Measurements from ENCODE around the gene CNNM3.

CNNM3 gene

DNA sequence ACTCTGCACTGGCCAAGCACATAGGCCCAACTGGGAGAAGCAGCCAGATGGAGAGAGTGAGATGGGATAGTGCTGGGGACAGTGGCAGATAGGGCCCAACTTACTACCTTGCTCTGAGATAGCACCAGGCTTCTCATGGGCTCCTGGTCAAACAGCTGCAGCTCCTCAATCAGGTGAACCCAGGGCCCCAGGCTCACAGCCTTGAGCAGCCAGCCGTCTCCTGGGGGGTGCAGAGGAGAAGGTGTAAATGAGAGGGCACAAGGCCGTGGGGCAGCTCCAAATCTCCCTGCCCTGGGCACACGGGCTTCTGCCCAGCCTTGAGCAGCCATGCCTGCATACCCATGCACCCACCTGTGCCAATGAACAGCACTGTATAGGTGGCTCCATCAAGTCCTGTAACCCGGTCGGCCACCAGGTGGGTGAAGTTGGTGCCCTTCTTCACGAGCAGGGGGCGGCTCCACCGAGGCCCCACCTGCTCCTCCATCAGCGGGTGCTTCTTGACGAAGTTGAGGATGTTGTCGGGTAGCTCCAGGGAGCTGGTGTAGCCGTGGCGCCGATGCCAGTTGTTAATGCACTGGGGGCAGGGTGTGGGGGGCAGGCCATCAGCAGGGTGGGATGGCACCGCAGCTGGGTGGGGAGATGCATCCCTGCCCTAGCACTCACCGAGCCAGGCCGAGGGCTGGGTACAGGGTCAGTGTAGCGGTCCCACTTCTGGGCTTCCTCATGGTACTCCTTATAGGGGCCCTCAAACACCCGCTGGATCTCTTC lies 47.7 kb downstream of the CNNM3 start:
- no peak for DNase-seq (ENCODE audit: low read depth in 2 of 2)

DNA sequence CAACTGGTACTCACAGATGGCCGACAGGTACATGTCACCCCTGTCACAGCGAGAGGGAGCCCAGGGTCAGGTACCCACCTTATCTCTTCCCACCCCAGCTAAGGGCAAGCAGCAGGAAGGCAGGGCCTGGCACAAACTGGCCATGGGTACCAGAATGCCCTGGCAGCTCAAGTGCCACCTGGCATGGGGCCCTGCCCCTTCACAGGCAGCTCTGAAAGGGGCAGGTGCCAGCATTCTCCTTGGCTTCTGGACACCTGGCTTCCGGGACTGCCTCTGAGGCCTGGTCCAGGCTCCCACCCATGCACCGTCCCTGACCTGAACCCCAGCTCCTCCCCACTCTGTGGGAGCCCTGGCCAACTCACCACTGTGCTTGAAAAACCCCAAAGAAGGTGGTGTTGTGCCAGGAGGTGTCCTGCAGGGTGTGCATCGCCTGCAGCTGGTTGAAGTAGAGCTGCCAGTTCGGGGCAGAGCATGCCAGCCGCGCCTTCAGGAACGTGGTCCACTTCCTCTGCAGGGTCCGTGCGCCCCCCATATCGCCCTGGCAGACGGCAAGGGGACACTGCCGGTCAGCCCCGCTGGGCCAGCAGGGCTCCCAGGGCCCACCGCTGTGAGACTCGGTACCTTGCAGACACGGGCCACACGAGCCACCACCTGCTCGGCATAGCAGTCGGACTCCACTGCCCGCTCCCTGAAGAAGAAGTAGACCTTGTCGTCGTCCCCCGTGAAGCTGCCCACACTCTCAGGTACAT lies 48.4 kb downstream of the CNNM3 start:
- no peak for DNase-seq (ENCODE audit: low read depth in 2 of 2)

DNA sequence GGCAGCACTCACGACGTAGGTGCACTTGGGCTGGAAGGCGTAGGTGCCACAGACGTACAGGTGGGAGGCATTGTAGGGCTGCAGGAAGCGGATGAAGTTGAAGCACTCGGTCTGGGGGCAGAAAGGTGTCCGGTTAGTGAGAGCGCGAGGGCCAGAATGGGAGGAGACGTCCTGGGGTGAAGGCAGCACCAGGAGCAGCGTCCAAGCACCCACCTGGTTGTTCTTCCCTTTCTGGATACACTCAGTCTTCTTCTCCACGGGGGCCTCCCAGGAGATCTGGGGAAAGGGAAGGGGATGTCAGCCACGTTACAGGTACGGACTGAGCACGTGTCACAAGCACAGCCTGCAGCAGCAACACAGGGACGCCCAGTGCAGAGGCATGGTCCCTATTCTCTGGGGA lies 49.6 kb downstream of the CNNM3 start:
- DNase-seq (ENCODE audit: low read depth in 2 of 2): no peak

DNA sequence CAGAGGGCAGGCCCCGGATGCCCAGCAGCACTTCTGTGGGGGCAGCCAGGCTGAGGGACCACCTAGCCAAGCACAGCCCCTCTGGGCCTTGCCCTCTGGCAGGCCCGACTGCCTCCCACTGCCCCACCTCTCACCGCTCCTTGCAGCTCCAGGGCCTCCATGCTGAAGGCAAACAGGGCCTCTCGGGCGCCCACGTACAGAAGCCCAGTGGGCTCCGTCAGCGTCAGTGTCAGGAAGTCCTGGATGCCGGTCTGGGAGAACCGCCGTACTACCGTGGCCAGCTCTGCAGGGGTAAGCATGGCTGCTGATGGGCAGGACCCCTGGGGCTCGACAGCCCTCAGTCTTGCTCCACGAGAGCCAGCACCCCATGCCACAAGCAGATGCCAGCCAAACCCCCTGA lies 50.1 kb downstream of the CNNM3 start:
- no peak for DNase-seq (ENCODE audit: low read depth in 2 of 2)

DNA sequence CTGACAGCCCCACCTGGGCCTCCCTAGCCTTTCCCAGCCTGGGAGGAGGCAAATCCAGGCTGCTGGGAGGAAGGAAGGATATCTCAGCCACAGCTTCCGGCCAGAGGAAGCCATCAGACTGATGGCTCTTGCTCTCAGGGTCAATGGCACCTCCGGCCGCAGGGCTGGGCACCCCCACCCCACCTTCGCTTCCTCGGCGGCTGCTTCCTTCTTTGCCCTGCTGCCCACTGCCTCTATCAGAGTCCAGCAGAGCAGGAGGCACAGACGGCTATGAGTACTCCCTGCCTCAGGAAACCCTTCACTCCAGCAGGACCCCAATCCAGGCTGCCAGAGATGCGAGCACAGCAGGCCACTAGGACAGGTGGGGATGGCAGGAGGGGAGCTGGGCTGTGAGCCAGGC lies 50.5 kb downstream of the CNNM3 start:
- no peak for DNase-seq (ENCODE audit: low read depth in 2 of 2)

DNA sequence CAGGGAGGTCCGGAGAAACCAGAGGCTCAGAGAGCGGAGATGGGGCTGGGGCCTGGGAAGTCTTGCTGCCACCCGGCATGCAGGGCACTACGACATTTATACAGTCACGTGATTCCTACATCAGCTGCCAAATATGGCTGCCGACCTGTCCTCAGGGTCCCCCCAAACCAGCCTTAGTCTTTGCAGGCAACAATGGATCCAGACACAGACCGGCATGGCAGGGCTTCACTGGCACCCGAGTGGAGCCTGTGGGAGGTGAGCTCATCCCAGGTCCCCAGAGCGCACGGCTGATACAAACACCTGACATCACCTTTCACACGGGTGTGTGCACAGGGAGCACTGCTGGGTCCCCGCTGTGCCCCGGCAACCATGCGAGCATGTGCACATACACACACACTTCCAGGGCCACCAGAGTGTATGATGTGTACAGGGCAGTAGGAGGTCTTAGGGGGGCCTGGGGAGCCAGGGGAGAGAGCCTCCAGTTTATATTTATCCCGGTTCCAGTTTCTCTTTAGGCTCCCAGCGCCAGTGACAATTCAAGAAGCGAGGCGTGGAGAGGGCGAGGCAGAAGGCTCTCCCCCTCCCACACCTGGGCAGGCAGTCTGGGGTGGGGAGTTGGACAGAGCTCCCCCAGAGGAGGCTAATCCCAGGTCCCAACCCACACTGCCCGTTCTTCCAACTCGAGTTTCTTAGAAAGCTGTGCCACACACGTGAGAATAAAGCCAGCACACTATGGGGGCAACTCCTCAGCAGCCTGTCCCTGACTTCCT lies 51.1 kb downstream of the CNNM3 start:
- no peak for DNase-seq (ENCODE audit: low read depth in 2 of 2)

DNA sequence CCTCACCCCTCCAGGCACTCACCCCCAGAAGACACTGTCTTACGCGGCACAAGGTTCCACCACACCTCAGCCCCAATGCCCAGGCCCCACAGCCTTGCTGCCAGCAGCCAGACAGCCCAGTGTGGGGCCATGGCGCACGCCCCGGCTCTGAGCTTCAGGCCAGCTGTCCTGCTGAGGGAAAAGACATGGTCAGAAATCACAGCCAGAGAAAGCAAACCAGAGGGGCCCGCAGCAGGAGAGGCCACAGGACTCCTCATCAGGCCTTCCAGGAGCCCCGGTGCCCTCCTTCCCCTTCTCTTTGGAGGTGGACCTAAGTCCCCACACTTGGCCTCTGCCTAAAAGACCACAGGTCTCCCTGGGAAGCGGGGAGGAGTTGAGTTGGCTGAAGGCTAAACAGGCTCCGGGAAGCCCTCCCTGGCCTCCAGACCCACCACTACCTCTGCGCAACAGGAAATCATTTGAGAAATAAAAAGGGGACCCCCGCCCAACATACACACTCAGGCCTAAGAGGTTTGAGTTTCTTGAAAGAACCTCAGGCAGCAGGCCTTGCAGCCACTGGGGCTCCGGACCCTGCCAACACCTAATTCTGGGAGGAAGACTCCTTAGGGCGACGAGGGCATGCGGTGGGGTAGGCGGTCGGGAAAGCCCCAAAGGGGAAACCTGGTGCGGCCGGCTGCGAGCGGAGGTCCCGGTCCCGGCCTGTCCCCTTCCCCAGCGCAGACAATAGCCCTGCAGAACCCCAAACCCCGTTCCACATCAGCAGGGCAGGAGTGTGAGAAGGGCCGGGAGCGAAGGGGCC lies 51.9 kb downstream of the CNNM3 start:
- DNase-seq (ENCODE audit: low read depth in 2 of 2): no peak

DNA sequence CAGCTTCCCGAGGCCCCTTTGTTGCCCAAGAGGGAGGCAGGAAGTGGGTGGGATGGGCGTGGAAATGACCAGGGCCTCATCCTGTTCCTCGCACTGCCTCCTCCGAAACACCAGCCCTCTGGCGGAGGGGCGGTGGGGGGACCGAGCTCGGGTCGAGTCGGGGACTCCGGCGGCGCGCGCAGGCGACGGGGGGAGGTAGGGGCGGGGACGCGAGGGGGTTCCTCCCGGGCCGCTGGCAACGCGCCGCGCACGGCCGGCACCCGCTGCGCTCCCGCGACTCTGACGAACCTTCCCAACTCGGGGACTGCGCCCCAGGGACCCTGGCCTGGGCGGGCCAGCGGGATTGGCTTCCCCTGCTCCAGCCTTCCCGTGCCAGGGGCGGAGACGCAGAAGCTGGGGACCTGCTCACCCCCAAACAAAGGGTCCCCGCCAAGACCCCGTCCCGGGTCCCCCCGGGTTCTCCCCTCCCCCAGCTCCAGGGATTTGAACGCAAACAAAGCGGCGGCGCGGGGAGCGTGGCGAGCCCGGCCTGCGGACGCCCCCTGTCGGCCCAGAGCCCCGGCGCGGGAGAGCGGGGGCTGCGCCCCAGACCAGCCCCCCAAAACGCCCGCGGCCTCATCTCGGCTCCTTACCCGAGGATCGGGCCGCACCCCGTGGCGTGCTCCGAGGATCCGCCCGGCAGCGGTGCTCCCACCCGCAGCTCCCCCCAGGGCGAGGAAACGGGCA lies 52.6 kb downstream of the CNNM3 start:
- no peak for DNase-seq (ENCODE audit: low read depth in 2 of 2)

DNA sequence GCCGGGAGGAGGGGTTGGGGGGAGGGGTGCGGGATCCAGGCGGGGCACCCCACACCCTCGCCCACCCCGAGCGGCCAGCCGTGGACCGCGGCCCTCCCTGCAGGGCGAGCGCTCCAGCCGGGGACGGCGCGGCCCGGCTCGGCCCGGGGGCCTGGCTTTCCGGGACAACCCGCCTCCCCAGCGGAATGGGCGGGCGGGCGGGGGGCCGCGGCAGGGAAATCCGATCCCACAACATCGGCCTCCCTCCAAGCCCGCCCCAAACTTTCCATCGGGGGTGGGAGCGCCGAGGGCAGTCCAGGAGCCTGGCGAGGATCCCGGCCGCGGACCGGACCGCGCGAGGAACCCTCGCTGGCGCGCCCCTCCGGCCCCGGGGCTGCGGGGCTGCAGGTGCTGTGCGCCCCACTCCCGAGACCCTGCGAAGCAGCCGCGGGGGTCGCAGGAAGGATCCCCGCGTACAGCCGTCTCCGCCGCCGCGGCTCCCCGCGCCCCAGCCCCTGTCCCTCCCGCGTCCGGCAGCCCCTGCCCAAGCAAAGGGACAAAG lies 53.3 kb downstream of the CNNM3 start:
- DNase-seq (ENCODE audit: low read depth in 2 of 2): no peak

DNA sequence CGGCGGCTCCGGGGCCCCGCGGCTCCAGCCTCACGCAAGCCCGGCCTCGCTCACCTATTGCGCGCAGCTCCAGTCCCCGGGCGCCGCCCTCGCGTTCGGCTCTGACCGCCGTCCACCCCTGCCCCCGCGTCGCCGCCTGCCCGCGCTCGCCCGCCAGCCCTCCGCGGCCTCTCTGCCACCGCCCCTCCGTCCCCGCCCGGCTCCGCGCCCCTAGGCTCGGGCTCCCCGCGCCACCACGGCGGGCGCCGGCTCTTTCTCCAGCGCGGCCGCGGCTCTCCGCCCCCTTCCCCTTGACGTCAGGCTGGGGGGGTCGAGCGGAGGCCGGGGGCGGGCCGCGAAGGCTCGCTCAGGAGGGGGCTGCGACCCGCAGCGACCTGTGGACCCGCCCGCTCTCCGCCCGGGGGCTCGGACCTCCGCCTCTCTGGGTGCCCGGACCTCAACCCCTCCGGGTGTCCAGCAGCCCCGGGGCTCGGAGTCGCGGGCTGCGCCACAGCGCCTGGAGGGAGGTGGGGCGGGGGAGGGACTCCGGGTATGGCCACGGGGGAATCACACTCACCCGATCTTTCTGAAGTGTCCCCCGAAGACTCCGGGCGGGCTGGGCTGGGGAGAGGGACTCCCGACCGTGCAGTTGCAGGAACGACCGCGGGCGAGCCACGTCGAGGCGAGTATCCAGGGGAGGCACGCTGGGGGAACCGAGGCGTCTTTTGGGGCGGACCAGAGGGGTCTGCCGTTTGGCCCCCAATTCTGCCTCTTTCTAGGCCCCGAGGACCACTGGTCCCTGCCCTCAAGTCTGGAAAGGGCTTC lies 54.0 kb downstream of the CNNM3 start, which contains the start of gene SEMA4C:
TSS of gene SEMA4C (minus strand) at position 259 of the 804 bp plus-strand sequence. CDS start 2,194 bp downstream, outside the sequence.
- no peak for DNase-seq (ENCODE audit: low read depth in 2 of 2)

DNA sequence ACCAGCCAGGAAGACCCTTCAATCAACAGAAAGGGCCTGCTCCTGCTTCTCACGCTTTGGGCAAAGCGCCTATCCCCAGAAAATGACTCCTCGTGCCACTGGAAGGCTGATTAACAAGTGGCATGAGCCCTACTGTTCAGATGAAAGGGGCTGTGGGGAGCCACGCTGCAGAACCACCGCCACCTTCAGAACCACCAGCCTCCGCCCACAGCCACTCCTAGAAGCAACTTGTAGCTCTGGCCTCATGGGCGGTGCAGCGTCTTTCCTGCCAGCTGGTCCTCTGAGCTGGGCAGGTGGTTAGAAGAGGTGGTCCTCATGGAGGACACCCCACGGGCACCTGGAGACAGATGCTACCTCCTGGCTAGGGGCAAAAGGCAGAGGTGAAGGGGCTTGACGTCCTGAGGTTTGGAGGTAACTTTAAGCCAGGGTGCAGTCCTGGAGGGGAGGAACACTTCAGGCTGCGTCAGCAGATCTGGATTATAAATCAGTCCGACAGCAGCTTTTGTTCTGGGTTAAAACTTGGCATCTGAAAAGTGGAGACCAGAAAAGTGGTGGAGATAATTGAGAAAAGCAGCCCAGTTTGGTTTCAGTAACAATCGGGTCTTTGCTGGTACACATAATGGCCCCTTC lies 54.7 kb downstream of the CNNM3 start:
- DNase-seq (ENCODE audit: low read depth in 2 of 2): peak in 1 of 2 donors; percentile 43

DNA sequence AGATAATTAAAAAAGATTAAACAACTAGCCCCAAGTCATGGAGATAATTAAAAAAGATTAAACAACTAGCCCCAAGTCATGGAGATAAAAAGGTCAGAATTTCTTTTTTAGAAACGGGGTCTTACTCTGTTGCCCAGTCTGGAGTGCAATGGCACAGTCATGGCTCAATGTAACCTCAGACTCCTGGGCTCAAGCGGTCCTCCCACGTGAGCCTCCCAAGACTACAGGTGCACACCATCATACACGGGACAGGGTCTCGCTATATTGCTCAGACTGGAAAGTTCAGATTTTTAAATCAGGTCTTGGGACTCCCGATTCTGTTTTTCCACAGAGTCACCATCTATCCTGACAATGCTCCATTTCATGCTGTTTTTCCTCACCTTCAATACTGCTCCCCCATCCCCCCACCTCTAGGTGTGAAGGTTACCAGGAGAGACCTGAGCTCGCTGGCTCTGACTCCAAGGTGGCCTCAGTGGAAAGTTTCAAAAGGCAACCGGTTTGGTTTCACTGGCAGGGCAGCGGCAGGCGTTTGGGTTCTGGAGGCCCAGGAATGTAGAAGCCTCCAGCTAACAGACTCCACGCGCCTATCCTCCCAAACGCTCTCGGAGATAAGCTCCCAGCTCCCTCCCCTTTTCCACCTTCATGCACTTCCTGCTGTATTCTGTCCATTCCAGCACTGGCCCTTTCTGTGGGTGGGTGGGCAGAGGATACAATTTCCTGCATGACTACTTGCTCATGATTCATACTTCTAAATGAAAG lies 56.7 kb downstream of the CNNM3 start:
- no peak for DNase-seq (ENCODE audit: low read depth in 2 of 2)

DNA sequence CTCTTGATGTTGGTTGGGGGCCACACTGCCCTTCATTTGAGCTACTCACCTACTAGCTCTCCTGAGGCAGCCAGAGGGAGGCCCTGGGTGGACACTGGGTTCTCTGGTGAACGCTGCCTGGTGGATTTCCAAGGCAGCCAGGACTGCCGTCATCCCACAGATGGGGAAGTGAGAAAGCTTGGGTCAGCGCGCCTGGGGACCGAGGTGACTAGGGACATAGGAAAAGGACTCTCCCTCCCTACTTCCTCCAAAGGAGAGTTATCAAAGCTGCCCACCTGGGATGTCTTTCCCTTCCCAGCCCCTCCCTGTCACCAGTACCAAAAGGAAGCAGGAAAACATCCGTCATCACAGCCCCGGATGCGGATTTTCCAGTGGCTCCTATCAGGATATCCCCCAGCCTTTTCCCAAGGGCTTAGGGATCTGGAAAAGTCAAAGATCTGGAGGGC lies 57.6 kb downstream of the CNNM3 start:
- DNase-seq (ENCODE audit: low read depth in 2 of 2): no peak

DNA sequence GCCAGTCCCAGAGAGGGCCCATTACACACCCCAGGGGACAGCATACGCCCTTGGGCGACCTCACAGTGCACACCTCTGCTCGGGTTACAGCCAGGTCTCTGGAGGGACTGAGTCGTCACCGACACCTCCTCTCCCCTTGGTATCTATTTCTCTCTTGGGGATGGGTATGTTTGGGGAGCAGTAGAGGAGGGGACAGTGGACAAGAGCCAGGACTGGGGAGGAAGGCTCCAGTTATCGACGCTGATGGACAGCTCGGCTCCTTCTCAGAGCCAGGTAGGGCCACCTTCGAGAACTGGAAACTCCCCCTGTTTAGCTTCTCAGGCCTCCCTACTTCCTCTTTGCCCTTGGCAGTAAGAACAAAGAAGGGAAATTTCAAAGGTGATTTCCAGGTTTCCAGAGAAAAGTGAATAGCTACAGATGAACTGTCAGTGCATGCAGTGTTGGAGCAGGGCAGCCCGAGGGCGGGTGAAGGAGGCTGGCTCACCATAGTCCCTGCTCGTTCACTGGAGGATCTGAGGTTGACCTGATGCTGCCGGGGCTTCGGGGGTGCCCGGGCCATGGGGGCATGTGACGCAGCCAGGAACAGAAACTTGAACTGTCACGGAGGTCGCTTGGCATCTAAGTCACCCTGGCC lies 58.2 kb downstream of the CNNM3 start:
- DNase-seq (ENCODE audit: low read depth in 2 of 2): no peak

DNA sequence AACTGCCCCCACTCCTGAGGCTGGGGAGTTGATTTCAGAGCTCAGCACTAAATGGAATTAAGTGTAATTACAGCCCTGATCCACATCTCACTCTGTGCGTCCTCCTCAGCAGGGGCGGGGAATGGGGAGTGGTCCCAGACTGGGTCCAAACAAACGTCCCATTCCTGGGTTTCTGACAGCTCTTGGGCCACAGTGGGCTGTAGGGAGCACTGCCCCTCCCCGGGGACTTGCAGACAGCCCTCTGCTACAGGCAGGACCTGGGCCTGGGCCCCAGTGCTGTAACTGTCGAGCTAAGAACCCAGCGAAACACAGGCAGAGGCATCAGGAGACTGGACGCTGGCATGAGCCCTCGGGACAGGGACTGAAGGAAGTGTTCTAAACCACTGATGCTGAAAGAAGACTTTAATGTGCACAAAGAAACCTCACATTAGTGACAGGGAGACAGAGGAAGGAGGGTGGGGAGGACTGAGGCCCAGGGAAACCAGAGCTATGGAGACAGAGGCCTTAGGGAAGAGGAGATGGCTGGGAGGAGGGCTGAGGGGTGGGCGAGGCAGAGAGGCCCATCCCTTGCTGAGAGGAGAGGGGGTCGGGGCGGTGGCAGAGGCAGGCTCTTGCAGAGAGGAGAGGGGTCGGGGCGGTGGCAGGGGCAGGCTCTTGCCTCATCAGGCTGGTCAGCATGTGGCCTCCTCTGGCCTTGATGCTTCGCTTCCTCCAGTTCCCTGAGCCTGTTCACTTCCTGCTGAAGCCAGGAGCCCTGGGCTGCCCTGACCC lies 59.6 kb downstream of the CNNM3 start:
- no peak for DNase-seq (ENCODE audit: low read depth in 2 of 2)

DNA sequence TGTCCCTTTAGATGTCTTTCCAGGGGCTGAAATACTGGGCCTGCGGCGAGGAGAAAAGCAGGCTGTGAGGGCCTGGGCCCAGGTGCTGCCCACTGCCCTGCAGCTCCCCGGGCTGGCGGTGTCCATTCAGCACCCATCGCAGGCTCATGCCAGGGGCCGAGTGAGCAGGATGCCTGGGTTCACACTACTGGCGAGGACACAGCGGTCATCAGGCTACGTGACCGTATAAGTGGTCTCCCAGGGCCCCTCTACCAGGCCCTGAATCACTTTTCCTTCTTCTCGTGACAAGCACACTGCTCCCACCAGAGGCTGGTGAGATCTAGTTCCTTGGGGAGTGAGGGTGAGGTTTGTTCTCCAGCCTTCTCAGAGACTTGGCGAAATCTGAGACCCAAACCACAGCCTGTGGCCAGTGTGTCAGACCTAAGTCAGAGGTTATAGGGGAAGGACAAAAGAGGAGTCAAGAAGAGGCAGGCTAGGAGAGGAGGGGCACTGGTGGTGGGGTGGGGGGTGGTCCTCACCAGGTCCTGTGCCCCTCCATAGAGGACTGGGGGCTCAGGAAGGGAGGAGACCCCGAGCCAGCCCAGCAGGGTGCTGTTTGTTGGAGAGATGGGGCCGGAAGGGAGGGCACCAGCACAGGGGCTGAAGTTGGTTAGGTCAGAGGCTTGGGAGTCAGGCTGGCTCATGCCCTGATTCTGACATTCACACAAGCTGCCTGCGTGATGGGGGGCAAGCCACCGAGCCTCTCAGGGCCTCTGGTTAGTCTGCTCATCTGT lies 60.4 kb downstream of the CNNM3 start:
- DNase-seq (ENCODE audit: low read depth in 2 of 2): no peak

Data from stimulated activated CD8-positive, alpha-beta memory T cell treated with anti-CD3 and anti-CD28 coated beads, Interleukin-7, amount 100 ng/mL, for 1 hour (primary cell).